Right atrium auricular region (tissue), 2 donors: ENCODE measurements around the gene COPE. TPM values are rescaled to one million over a fixed set of nuclear protein-coding genes. Genes with fewer than 3 reads are reported as not detected.

Experiments
- DNase-seq: peaks from one replicate; pipeline ENCODE4 v3.0.0-alpha.2; 2019; ENCODE audit warnings: low spot score
- H3K27ac ChIP-seq, 2 donors: fragments of 200-600 bp; sonication (generic); 1 replicate in 1 of 2; 2 replicates in 1 of 2; pipeline ENCODE4 v1.5.1; 2016 to 2019
- H3K27me3 ChIP-seq, 2 donors: fragments of 200-600 bp; sonication (generic); one replicate each; pipeline versions ENCODE4 v1.5.1 to v1.6.0; 2017 to 2019
- H3K36me3 ChIP-seq: fragments of 200-600 bp; sonication (generic); one replicate; pipeline ENCODE4 v1.5.1; 2016
- H3K4me1 ChIP-seq, 2 donors: fragments of 200-600 bp; sonication (generic); one replicate each; pipeline versions ENCODE4 v1.5.1 to v1.6.0; 2017 to 2019
- H3K4me3 ChIP-seq, 2 donors: fragments of 200-600 bp; sonication (generic); 1 replicate in 1 of 2; 2 replicates in 1 of 2; pipeline ENCODE4 v1.5.1; 2017 to 2019; ENCODE audit warnings: mild to moderate bottlenecking in 1 of 2, moderate library complexity in 1 of 2
- H3K9me3 ChIP-seq, 2 donors: fragments of 200-600 bp; sonication (generic); one replicate each; pipeline ENCODE4 v1.5.1; 2019
- total RNA-seq, 2 donors: library from RNA; depleted of rRNA; stranded (reverse); fragments of >200 nt; gene quantifications; one replicate each; pipeline ENCODE4 v1.1.0, GENCODE V29; 2016
- TF ChIP-seq, protein P1 (sequence below), 2 donors: fragments of 200-600 bp; sonication (generic); IDR thresholded peaks; one replicate each; pipeline ENCODE4 v1.5.1; 2019; ENCODE audit warnings: antibody characterized with exemption in 2 of 2

The COPE gene
- total RNA-seq, 2 donors from 2014 or later = 168 to 209 TPM

DNA sequence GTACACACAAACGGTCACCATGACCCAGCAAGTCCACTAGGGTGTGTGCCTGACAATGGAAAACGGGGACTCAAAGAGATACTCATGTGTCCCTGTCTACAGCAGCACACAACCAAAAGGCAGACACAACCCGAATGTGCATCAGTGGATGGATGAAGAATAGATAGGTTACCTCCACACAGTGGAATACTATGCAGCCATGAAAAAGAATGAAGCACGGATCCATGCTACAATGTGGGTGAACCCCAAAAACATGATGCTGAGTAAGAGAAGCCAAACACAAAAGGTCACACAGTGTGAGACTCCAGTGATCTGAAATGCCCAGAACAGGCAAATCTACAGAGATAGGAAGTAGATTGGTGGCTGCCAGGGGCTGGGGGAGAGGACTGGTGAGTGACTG is 32.2 kb downstream of the COPE start:
- TF ChIP-seq, protein P1, sequence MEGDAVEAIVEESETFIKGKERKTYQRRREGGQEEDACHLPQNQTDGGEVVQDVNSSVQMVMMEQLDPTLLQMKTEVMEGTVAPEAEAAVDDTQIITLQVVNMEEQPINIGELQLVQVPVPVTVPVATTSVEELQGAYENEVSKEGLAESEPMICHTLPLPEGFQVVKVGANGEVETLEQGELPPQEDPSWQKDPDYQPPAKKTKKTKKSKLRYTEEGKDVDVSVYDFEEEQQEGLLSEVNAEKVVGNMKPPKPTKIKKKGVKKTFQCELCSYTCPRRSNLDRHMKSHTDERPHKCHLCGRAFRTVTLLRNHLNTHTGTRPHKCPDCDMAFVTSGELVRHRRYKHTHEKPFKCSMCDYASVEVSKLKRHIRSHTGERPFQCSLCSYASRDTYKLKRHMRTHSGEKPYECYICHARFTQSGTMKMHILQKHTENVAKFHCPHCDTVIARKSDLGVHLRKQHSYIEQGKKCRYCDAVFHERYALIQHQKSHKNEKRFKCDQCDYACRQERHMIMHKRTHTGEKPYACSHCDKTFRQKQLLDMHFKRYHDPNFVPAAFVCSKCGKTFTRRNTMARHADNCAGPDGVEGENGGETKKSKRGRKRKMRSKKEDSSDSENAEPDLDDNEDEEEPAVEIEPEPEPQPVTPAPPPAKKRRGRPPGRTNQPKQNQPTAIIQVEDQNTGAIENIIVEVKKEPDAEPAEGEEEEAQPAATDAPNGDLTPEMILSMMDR (IDR thresholded peaks at IDR 0.05) = no peak
- DNase-seq = no peak
- H3K4me1 ChIP-seq = no peaks in the 10 kb centered on the region
- no peaks in the 10 kb centered on the region for H3K9me3 ChIP-seq
- H3K27me3 ChIP-seq = no peaks in the 10 kb centered on the region
- no peak overlapping the region for H3K27ac ChIP-seq
- no peaks in the 10 kb centered on the region for H3K36me3 ChIP-seq
- H3K4me3 ChIP-seq = no peak overlapping the region

DNA sequence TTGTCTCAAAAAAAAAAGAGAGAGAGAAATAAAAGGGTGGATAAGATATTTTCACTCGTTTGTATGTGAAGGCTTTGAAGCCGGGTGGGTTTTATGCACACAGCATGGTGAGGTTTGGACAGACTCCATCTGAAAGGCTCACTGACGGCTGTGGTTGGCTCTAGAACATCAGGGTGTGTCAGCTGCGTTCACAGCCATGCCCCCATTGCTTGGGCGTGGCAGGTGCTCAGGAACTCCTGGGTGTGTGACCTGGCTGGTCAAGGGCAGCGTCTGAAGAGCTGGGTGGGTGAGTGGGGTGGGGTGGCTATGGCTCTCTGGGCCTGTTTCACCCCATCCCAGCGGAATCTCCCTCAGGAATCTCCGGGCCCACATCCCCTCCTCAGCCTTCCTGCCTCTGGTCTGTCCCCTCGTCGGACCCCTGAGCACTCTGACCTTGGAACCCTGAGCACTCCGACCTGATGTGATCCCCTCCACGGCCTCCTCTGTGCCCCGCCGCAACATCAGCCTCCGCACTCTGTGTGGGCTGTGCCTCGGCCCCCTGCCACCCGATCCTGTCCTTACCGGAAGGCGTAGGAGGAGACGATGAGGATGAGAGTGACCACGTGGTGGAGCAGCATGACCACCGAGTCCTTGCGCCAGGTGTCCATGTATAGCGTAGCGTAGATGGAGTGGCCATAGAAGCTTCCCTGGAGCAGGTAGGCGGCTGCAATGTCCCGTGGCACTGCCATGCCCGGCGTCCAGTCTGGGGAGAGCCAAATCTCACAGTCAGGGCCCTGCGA is 35.5 kb downstream of the COPE start:
- H3K27me3 ChIP-seq = no peaks in the 10 kb centered on the region
- H3K9me3 ChIP-seq = no peaks in the 10 kb centered on the region
- no peak overlapping the region for H3K27ac ChIP-seq
- no peak for DNase-seq
- no peak overlapping the region for H3K4me3 ChIP-seq
- H3K4me1 ChIP-seq = no peaks in the 10 kb centered on the region
- TF ChIP-seq, protein P1 (IDR thresholded peaks at IDR 0.05) = no peak
- H3K36me3 ChIP-seq = no peaks in the 10 kb centered on the region

DNA sequence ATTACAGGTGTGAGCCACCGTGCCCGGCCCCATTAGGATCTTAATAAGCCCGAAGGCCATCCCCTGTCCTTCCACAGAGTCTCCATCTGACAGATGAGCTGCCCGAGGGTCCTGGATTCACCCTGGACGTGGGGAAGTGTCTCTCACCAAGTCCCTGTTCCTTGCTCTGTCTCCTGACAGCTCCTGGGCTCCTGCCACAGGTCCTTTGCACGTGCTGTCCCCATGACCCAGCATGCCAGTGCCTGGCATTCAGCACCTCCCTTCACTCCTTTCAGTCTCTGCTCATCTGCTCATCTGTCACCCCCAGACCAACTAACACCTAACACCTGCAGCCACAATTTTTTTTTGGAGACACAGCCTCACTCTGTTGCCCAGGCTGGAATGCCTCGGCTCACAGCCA is 37.7 kb downstream of the COPE start:
- Histone ChIP-seq H3K27me3 (no peaks in the 10 kb centered on the region), H3K4me1 (no peaks in the 10 kb centered on the region), H3K9me3 (no peaks in the 10 kb centered on the region), H3K27ac (no peak overlapping the region), H3K36me3 (no peaks in the 10 kb centered on the region), H3K4me3 (no peak overlapping the region)
- TF ChIP-seq, protein P1 (IDR thresholded peaks at IDR 0.05) = no peak
- no peak for DNase-seq

DNA sequence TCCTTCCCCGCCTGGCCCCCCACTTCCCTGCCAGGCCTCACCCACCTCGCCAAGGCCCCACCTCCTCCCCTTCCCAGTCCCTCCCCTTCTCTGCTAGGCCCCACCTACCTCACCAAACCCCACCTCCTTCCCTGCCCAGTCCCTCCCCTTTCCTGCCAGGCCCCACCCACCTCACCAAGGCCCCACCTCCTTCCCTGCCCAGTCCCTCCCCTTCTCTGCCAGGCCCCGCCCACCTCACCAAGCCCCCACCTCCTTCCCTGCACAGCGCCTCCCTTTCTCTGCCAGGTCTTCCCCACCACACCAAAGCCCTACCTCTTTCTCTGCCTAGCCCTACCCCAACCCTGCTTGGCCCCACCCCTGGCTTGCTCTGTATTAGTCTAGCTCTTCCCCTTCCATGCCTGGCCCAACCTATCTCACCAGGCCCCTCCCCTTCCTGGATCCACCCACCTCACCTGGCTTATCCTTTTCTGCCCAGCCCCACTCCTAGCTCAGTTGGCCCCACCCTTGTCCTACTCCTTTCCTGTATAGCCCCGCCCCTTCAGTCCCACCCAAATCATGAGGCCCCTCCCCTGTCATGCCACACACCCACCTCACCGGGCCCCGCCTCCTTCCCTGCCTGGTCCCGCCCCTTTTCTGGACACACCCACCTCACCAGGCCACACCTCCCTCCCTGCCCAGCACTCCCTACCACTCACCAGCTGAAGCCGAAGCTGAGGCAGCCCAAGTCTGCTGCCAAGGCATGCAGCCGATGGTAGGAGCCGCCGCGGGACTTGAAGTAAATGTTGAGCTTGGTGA is 39.4 kb downstream of the COPE start:
- no peak overlapping the region for H3K27ac ChIP-seq

DNA sequence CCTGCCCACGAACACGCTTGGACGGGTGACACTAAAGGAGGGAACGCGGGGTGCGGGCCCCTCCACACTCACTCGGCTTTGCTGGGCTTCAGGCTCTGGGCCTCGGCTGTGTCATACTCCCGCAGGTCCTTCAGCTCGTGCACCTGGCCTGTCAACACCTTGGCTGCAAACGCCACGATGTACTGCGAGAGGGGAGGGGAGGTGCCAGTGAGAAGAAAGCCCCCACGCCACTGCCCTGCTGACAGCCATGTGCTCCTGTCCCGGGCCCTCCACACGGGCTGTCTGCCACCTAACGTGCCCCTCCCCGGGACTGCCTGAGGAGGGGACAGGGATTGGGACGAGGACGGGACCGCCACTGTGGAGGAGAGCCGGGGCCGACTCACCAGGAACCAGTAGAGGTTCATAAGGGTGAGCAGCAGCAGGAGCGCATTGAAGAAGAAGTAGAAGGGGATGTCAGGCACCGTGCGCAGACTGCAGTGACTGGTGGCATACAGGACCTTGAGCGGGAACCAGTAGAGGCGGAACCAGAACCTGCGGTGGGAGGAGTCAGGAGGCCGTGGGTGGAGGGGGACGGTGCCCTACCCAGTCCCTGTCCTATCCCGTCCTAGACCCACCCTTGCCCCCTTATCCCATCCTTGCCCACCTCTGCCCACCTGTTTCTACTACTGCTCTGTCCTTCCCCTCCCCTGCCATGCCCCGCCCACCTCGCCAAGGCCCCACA is 40.2 kb downstream of the COPE start:
- Histone ChIP-seq H3K9me3 (no peaks in the 10 kb centered on the region), H3K27me3 (no peaks in the 10 kb centered on the region), H3K36me3 (no peaks in the 10 kb centered on the region), H3K4me3 (no peak overlapping the region), H3K4me1 (no peaks in the 10 kb centered on the region), H3K27ac (no peak overlapping the region)
- TF ChIP-seq, protein P1 (IDR thresholded peaks at IDR 0.05) = no peak
- DNase-seq = no peak

More for the DNA sequence above, 39.4 kb downstream of the COPE start:
- TF ChIP-seq, protein P1 (IDR thresholded peaks at IDR 0.05) = no peak
- DNase-seq = no peak
- no peaks in the 10 kb centered on the region for H3K4me1 ChIP-seq
- no peaks in the 10 kb centered on the region for H3K27me3 ChIP-seq
- no peak overlapping the region for H3K4me3 ChIP-seq
- H3K9me3 ChIP-seq = no peaks in the 10 kb centered on the region
- no peaks in the 10 kb centered on the region for H3K36me3 ChIP-seq
